Prostate gland (tissue), 2 donors: ENCODE data around the gene UST. TPM values are rescaled to one million over a fixed set of nuclear protein-coding genes. Genes with fewer than 3 reads are reported as not detected.

Experiments used
- DNase-seq: peaks from one replicate; pipeline ENCODE4 v3.0.0-alpha.2; 2019; ENCODE audit warnings: low spot score
- H3K27ac ChIP-seq, 2 donors: fragments of 200-600 bp; sonication (generic); 2 replicates each; pipeline ENCODE4 v1.5.1; 2017 to 2019
- H3K27me3 ChIP-seq: fragments of 200-600 bp; sonication (generic); replicated peaks from 2 replicates; pipeline ENCODE4 v1.5.1; 2019; ENCODE audit not compliant: insufficient read depth
- H3K36me3 ChIP-seq, 2 donors: fragments of 200-600 bp; sonication (generic); 1 replicate in 1 of 2; 2 replicates in 1 of 2; pipeline versions ENCODE4 v1.5.1 to v1.8.1; 2017 to 2019
- H3K4me1 ChIP-seq: fragments of 200-600 bp; sonication (generic); replicated peaks from 2 replicates; pipeline ENCODE4 v1.5.1; 2019
- H3K4me3 ChIP-seq, 2 donors: fragments of 200-600 bp; sonication (generic); 2 replicates each; pipeline ENCODE4 v1.5.1; 2017 to 2019
- H3K9me3 ChIP-seq: fragments of 200-600 bp; sonication (generic); 2 replicates; pipeline ENCODE4 v1.5.1; 2017
- POLR2A ChIP-seq: fragments of 450-650 bp; IDR thresholded peaks from one replicate; pipeline ENCODE4 v1.6.1; 2016; ENCODE audit warnings: antibody characterized with exemption, mild to moderate bottlenecking
- POLR2AphosphoS5 ChIP-seq: sonication (generic); formaldehyde crosslinking; IDR thresholded peaks from one replicate; pipeline ENCODE4 v1.6.1; 2017; ENCODE audit warnings: antibody characterized with exemption
- WGBS: methylation state at CpG from one replicate; pipeline ENCODE4 v1.1.5; 2018; 5-methylcytosine and 5-hydroxymethylcytosine counted together
- intact Hi-C: fragments of 100-400 bp; cut with DNase I; formaldehyde crosslinking; loops from one replicate; pipeline ENCODE4 v1.14.2; 2022
- total RNA-seq, 2 donors: library from RNA; depleted of rRNA; stranded (reverse); fragments of >200 nt; gene quantifications; one replicate each; pipeline ENCODE4 v1.1.0, GENCODE V29; 2016
- TF ChIP-seq, protein P1 (sequence below), 4 experiments: fragments of 200-600 bp in 2 of 4; fragments of 450-650 bp in 2 of 4; sonication (generic) in 2 of 4; IDR thresholded peaks; 1 replicate in 3 of 4; 2 replicates in 1 of 4; pipeline ENCODE4 v1.5.1; 2016 to 2019; ENCODE audit warnings: antibody characterized with exemption in 4 of 4, mild to moderate bottlenecking in 2 of 4, moderate library complexity in 2 of 4

Gene UST
- total RNA-seq, 2 donors from 2014 or later: 6.6 to 12.9 TPM

DNA sequence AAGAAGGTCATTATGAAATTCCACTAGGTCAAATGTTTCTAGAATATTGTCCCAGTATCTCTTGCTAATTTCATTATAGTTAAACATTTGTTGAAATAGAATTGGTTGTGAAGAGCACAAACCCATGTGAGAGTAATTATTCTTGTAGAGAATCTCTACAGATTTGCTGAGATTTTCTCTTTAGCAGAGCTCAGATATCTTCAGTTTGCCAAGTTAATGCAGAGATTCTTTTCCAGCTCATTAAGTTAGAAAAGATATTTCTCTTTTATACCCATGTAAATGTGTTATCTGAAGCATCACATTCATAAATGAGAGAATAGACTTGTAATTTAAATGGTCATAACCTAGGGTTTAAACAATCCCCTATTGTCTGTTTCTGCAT lies 338.7 kb downstream of the UST start:
- Histone ChIP-seq H3K4me3 (no peak overlapping the region), H3K36me3 (no peaks in the 10 kb centered on the region), H3K27ac (no peak overlapping the region), H3K9me3 (no peaks in the 10 kb centered on the region), H3K4me1 (peaks cover 4% of the 10 kb centered on the region), H3K27me3 (no peaks in the 10 kb centered on the region)
- DNase-seq: no peak
- no peak for TF ChIP-seq POLR2A
- TF ChIP-seq POLR2AphosphoS5: no peak
- TF ChIP-seq, protein P1, sequence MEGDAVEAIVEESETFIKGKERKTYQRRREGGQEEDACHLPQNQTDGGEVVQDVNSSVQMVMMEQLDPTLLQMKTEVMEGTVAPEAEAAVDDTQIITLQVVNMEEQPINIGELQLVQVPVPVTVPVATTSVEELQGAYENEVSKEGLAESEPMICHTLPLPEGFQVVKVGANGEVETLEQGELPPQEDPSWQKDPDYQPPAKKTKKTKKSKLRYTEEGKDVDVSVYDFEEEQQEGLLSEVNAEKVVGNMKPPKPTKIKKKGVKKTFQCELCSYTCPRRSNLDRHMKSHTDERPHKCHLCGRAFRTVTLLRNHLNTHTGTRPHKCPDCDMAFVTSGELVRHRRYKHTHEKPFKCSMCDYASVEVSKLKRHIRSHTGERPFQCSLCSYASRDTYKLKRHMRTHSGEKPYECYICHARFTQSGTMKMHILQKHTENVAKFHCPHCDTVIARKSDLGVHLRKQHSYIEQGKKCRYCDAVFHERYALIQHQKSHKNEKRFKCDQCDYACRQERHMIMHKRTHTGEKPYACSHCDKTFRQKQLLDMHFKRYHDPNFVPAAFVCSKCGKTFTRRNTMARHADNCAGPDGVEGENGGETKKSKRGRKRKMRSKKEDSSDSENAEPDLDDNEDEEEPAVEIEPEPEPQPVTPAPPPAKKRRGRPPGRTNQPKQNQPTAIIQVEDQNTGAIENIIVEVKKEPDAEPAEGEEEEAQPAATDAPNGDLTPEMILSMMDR (IDR thresholded peaks at IDR 0.05): no peak
- intact Hi-C loops: loop anchor here (10.0 kb wide), 1 partner anchor 229 kb away; the partner anchor contains the start of gene TAB2

DNA sequence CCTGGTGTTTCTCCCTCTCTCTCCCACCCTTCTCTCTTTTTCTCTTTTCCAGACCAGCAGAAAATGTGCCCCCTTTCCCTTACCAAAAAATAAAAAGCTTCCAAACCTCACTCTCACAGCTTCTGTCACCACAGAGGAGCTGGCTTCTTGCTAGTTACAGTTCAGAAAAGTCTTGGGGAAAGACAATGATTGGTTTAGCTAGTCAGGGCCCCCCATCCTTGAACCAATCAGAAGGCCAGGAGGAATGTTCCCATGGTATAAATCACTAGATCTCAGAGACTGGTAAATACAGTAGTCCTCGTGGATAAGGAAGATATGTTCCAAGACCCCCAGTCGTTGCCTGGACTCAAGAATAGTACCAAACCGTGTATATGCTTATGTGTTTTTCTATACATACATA lies 339.5 kb downstream of the UST start:
- DNase-seq: no peak
- Histone ChIP-seq H3K36me3 (no peaks in the 10 kb centered on the region), H3K27me3 (no peaks in the 10 kb centered on the region), H3K9me3 (no peaks in the 10 kb centered on the region), H3K4me3 (no peak overlapping the region), H3K27ac (no peak overlapping the region), H3K4me1 (no peaks in the 10 kb centered on the region)
- intact Hi-C loops: loop anchor here (10.0 kb wide), 1 partner anchor 228 kb away; the partner anchor contains the start of gene TAB2
- TF ChIP-seq POLR2A (no peak), POLR2AphosphoS5 (no peak)
- TF ChIP-seq, protein P1 (IDR thresholded peaks at IDR 0.05): no peak
- WGBS: 60% methylated on average over 3 of the region's 3 CpGs

DNA sequence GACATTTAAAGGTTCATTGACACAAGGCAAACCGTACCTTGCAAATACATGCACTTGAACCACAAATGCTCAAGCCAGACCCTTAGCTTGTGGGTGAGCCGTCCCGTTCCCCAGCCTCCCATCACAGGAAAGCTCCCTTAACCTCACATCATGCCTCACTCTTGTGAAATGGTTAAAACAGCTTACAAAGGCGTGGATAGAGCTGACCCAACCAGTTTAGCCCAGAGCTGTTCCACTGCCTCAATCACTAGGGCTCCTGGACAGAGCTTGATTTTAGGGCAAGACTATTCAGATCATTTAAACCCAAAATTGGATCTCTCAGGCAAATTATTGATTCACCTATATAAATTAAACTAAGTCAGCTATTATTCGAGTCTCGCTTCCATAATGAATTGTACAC lies 341.1 kb downstream of the UST start:
- Histone ChIP-seq H3K4me3 (no peak overlapping the region), H3K27ac (no peak overlapping the region), H3K9me3 (no peaks in the 10 kb centered on the region), H3K27me3 (no peaks in the 10 kb centered on the region), H3K4me1 (peaks cover 3% of the 10 kb centered on the region), H3K36me3 (no peaks in the 10 kb centered on the region)
- WGBS: 76% methylated on average over 6 of the region's 6 CpGs
- intact Hi-C loops: loop anchor here (10.0 kb wide), 1 partner anchor 227 kb away; the partner anchor contains the start of gene TAB2
- no peak for DNase-seq
- no peak for TF ChIP-seq POLR2A
- TF ChIP-seq, protein P1 (IDR thresholded peaks at IDR 0.05): no peak
- no peak for TF ChIP-seq POLR2AphosphoS5

DNA sequence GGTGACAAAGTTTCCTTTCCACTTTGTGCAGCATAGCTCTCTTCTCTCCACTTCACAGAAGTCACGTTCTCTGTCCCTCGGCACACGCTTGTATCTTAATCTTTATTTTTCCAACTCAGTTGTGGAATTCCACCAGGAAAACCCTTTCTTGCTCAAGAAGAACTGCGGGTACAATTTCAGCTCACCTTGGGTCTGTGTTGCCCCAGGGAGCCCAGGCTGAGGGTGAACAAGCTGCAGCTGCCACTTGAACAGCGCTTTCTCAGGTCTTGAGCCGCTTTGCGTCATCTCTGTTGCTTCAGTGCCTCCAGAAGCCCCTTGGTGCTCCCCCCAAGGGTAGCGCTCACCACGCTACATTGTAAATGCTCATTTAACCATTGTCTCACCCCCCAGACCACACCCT lies 341.5 kb downstream of the UST start:
- no peaks in the 10 kb centered on the region for H3K27me3 ChIP-seq
- peaks cover 6% of the 10 kb centered on the region for H3K4me1 ChIP-seq
- no peak for DNase-seq
- H3K27ac ChIP-seq: no peak overlapping the region
- no peaks in the 10 kb centered on the region for H3K9me3 ChIP-seq
- TF ChIP-seq, protein P1 (IDR thresholded peaks at IDR 0.05): no peak
- intact Hi-C loops: loop anchor here (10.0 kb wide), 1 partner anchor 226 kb away; the partner anchor contains the start of gene TAB2
- H3K36me3 ChIP-seq: no peaks in the 10 kb centered on the region
- 93% methylated on average over 9 of the region's 9 CpGs for WGBS
- no peak overlapping the region for H3K4me3 ChIP-seq

DNA sequence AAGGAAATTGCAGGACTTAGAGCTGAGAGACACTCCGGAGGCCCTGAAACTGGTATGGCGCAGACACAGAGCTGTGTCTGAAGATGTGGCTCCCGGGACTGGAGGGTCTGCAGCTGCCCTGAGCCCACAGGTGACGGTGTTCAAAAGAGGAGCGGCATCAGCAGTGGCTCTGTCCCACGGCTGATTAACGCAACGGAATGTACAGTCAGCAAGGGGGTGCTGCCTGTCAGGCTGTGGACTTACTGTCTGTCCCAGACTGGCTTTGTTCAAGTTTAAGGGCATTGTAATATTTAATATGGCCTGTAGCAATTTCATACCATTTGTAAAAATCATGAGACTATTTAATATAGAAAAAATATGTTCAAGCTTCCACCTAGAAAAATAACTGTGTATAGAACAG lies 342.7 kb downstream of the UST start:
- no peak overlapping the region for H3K4me3 ChIP-seq
- intact Hi-C loops: loop anchor here (10.0 kb wide), 1 partner anchor 225 kb away; the partner anchor contains the start of gene TAB2

More for the DNA sequence above, 342.7 kb downstream of the UST start:
- 87% methylated on average over 8 of the region's 8 CpGs for WGBS
- Histone ChIP-seq H3K4me1 (peaks cover 16% of the 10 kb centered on the region), H3K36me3 (no peaks in the 10 kb centered on the region), H3K9me3 (no peaks in the 10 kb centered on the region), H3K27ac (no peak overlapping the region), H3K27me3 (no peaks in the 10 kb centered on the region)
- no peak for DNase-seq
- TF ChIP-seq POLR2AphosphoS5: no peak
- TF ChIP-seq, protein P1 (IDR thresholded peaks at IDR 0.05): no peak
- no peak for TF ChIP-seq POLR2A
